Measurements from ENCODE around the gene WDR44.

The WDR44 gene

GRCh38 chrX:118495958-118496762 is 150.3 kb downstream of the WDR44 start:
- peak overlapping the region; percentile 32 for H3K27ac ChIP-seq (ENCODE audit: low read depth, low read length)
- H3K4me1 ChIP-seq (ENCODE audit: control insufficient read depth in 1 of 2, insufficient read depth in 2 of 2, low read length in 2 of 2), result no peaks in the 10 kb centered on the region
- peak overlapping the region; percentile 59 to 60 for H3K4me3 ChIP-seq (ENCODE audit: low read depth in 1 of 2, low read length in 2 of 2)
- no peaks in the 10 kb centered on the region for H3K27me3 ChIP-seq (ENCODE audit: control insufficient read depth in 1 of 2, insufficient read depth in 2 of 2, low read length in 2 of 2)
- no peaks in the 10 kb centered on the region for H3K9me3 ChIP-seq (ENCODE audit: control insufficient read depth in 1 of 2, low read length in 2 of 2)
- H3K36me3 ChIP-seq (ENCODE audit: control insufficient read depth in 1 of 2, insufficient read depth in 2 of 2, low read length in 2 of 2), result no peaks in the 10 kb centered on the region
- H3K9ac ChIP-seq (ENCODE audit: low read depth in 1 of 2, low read length in 2 of 2), result peak overlapping the region; percentile 35 to 38

- peak overlapping the region; percentile 22 for H3K27ac ChIP-seq (ENCODE audit: low read depth, low read length)
- H3K4me1 ChIP-seq (ENCODE audit: control insufficient read depth in 1 of 2, insufficient read depth in 2 of 2, low read length in 2 of 2), result no peaks in the 10 kb centered on the region
- peak overlapping the region; percentile 6 to 35 for H3K9ac ChIP-seq (ENCODE audit: low read depth in 1 of 2, low read length in 2 of 2)
- H3K4me3 ChIP-seq (ENCODE audit: low read depth in 1 of 2, low read length in 2 of 2), result peak overlapping the region; percentile 59 to 60
- H3K36me3 ChIP-seq (ENCODE audit: control insufficient read depth in 1 of 2, insufficient read depth in 2 of 2, low read length in 2 of 2), result no peaks in the 10 kb centered on the region
- H3K9me3 ChIP-seq (ENCODE audit: control insufficient read depth in 1 of 2, low read length in 2 of 2), result no peaks in the 10 kb centered on the region
- H3K27me3 ChIP-seq (ENCODE audit: control insufficient read depth in 1 of 2, insufficient read depth in 2 of 2, low read length in 2 of 2), result no peaks in the 10 kb centered on the region
These were observed 150.8 kb downstream of the WDR44 start for GRCh38 chrX:118496763-118497079.

- Histone ChIP-seq H3K9me3 (ENCODE audit: control insufficient read depth in 1 of 2, low read length in 2 of 2) (no peaks in the 10 kb centered on the region), H3K36me3 (ENCODE audit: control insufficient read depth in 1 of 2, insufficient read depth in 2 of 2, low read length in 2 of 2) (no peaks in the 10 kb centered on the region), H3K4me1 (ENCODE audit: control insufficient read depth in 1 of 2, insufficient read depth in 2 of 2, low read length in 2 of 2) (no peaks in the 10 kb centered on the region), H3K4me3 (ENCODE audit: low read depth in 1 of 2, low read length in 2 of 2) (peak overlapping the region; percentile 59 to 60), H3K27me3 (ENCODE audit: control insufficient read depth in 1 of 2, insufficient read depth in 2 of 2, low read length in 2 of 2) (no peaks in the 10 kb centered on the region), H3K9ac (ENCODE audit: low read depth in 1 of 2, low read length in 2 of 2) (peak overlapping the region in 1 of 2 donors; percentile 6), H3K27ac (ENCODE audit: low read depth, low read length) (no peak overlapping the region)
These were observed 151.4 kb downstream of the WDR44 start for GRCh38 chrX:118497180-118497818.

- no peaks in the 10 kb centered on the region for H3K4me1 ChIP-seq (ENCODE audit: control insufficient read depth in 1 of 2, insufficient read depth in 2 of 2, low read length in 2 of 2)
- no peak overlapping the region for H3K27ac ChIP-seq (ENCODE audit: low read depth, low read length)
- no peaks in the 10 kb centered on the region for H3K36me3 ChIP-seq (ENCODE audit: control insufficient read depth in 1 of 2, insufficient read depth in 2 of 2, low read length in 2 of 2)
- H3K9ac ChIP-seq (ENCODE audit: low read depth in 1 of 2, low read length in 2 of 2), result no peak overlapping the region
- no peaks in the 10 kb centered on the region for H3K27me3 ChIP-seq (ENCODE audit: control insufficient read depth in 1 of 2, insufficient read depth in 2 of 2, low read length in 2 of 2)
- H3K4me3 ChIP-seq (ENCODE audit: low read depth in 1 of 2, low read length in 2 of 2), result no peak overlapping the region
- H3K9me3 ChIP-seq (ENCODE audit: control insufficient read depth in 1 of 2, low read length in 2 of 2), result no peaks in the 10 kb centered on the region
These were observed 152.4 kb downstream of the WDR44 start for GRCh38 chrX:118498351-118498750.

- no peaks in the 10 kb centered on the region for H3K36me3 ChIP-seq (ENCODE audit: control insufficient read depth in 1 of 2, insufficient read depth in 2 of 2, low read length in 2 of 2)
- H3K27me3 ChIP-seq (ENCODE audit: control insufficient read depth in 1 of 2, insufficient read depth in 2 of 2, low read length in 2 of 2), result no peaks in the 10 kb centered on the region
- no peak overlapping the region for H3K4me3 ChIP-seq (ENCODE audit: low read depth in 1 of 2, low read length in 2 of 2)
- H3K9ac ChIP-seq (ENCODE audit: low read depth in 1 of 2, low read length in 2 of 2), result no peak overlapping the region
- H3K27ac ChIP-seq (ENCODE audit: low read depth, low read length), result no peak overlapping the region
- no peaks in the 10 kb centered on the region for H3K4me1 ChIP-seq (ENCODE audit: control insufficient read depth in 1 of 2, insufficient read depth in 2 of 2, low read length in 2 of 2)
- no peaks in the 10 kb centered on the region for H3K9me3 ChIP-seq (ENCODE audit: control insufficient read depth in 1 of 2, low read length in 2 of 2)
These were observed 152.8 kb downstream of the WDR44 start for GRCh38 chrX:118498755-118499154.

- Histone ChIP-seq H3K4me3 (ENCODE audit: low read depth in 1 of 2, low read length in 2 of 2) (no peak overlapping the region), H3K9me3 (ENCODE audit: control insufficient read depth in 1 of 2, low read length in 2 of 2) (no peaks in the 10 kb centered on the region), H3K4me1 (ENCODE audit: control insufficient read depth in 1 of 2, insufficient read depth in 2 of 2, low read length in 2 of 2) (no peaks in the 10 kb centered on the region), H3K27ac (ENCODE audit: low read depth, low read length) (no peak overlapping the region), H3K27me3 (ENCODE audit: control insufficient read depth in 1 of 2, insufficient read depth in 2 of 2, low read length in 2 of 2) (no peaks in the 10 kb centered on the region), H3K9ac (ENCODE audit: low read depth in 1 of 2, low read length in 2 of 2) (no peak overlapping the region), H3K36me3 (ENCODE audit: control insufficient read depth in 1 of 2, insufficient read depth in 2 of 2, low read length in 2 of 2) (no peaks in the 10 kb centered on the region)
These were observed 153.4 kb downstream of the WDR44 start for GRCh38 chrX:118499295-118499694.

Measured in duodenal mucosa (tissue), 2 donors.